RWPE1 (cell line): Measurements from ENCODE around the gene EIF4E2.
A peak's percentile ranks its signal among the peaks of the same experiment; 100 is the strongest.

Source experiments
- CTCF ChIA-PET: fragments of 350-600 bp; sonication (Branson Sonifier 250); formaldehyde crosslinking; extraction: SDS; loops from one replicate; lab custom pipeline; 2021; lab: Yijun Ruan, JAX
- POLR2A ChIA-PET: fragments of 400-600 bp; formaldehyde crosslinking; extraction: SDS; loops from one replicate; lab custom pipeline; 2020; ENCODE audit warnings: antibody characterized with exemption; ENCODE audit not compliant: low non-redundant PET; lab: Yijun Ruan, JAX
- DNase-seq: peaks from one replicate; pipeline ENCODE4 v3.0.0; 2012; ENCODE audit warnings: low spot score
- H3K27ac ChIP-seq: fragments of 450-650 bp; 2 replicates; pipeline ENCODE4 v1.5.1; 2017
- TF ChIP-seq, protein P1 (sequence below): fragments of 450-650 bp; conservative IDR thresholded peaks from 2 replicates; pipeline ENCODE4 v1.5.1; 2017; ENCODE audit warnings: low read depth, mild to moderate bottlenecking

EIF4E2 gene

GRCh38 chr2:232523682-232524597, 26.5 kb upstream of the EIF4E2 start:
- TF ChIP-seq, protein P1, sequence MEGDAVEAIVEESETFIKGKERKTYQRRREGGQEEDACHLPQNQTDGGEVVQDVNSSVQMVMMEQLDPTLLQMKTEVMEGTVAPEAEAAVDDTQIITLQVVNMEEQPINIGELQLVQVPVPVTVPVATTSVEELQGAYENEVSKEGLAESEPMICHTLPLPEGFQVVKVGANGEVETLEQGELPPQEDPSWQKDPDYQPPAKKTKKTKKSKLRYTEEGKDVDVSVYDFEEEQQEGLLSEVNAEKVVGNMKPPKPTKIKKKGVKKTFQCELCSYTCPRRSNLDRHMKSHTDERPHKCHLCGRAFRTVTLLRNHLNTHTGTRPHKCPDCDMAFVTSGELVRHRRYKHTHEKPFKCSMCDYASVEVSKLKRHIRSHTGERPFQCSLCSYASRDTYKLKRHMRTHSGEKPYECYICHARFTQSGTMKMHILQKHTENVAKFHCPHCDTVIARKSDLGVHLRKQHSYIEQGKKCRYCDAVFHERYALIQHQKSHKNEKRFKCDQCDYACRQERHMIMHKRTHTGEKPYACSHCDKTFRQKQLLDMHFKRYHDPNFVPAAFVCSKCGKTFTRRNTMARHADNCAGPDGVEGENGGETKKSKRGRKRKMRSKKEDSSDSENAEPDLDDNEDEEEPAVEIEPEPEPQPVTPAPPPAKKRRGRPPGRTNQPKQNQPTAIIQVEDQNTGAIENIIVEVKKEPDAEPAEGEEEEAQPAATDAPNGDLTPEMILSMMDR, result no peak
- POLR2A ChIA-PET, result no interaction called here
- DNase-seq, result peak; percentile 23
- H3K27ac ChIP-seq, result no peak overlapping the region
- CTCF ChIA-PET, result interaction anchor here (0.5 to 3.2 kb wide), 6 partner anchors 18 to 618 kb away, joined by 3 to 24 read pairs (median 4); partner anchors contain the start of genes EIF4E2 and TIGD1

GRCh38 chr2:232524771-232525170, 25.7 kb upstream of the EIF4E2 start:
- TF ChIP-seq, protein P1, result no peak
- CTCF ChIA-PET, result interaction anchor here (1.0 kb wide), 1 partner anchor 23 kb away, joined by 4 read pairs; no protein-coding TSS in a partner anchor
- POLR2A ChIA-PET, result no interaction called here

GRCh38 chr2:232525199-232525598, 25.3 kb upstream of the EIF4E2 start:
- H3K27ac ChIP-seq, result no peak overlapping the region
- no peak for DNase-seq
- TF ChIP-seq, protein P1, result no peak
- CTCF ChIA-PET, result no interaction called here
- POLR2A ChIA-PET, result no interaction called here

More at GRCh38 chr2:232524771-232525170, 25.7 kb upstream of the EIF4E2 start:
- H3K27ac ChIP-seq, result no peak overlapping the region
- DNase-seq, result no peak

DNA sequence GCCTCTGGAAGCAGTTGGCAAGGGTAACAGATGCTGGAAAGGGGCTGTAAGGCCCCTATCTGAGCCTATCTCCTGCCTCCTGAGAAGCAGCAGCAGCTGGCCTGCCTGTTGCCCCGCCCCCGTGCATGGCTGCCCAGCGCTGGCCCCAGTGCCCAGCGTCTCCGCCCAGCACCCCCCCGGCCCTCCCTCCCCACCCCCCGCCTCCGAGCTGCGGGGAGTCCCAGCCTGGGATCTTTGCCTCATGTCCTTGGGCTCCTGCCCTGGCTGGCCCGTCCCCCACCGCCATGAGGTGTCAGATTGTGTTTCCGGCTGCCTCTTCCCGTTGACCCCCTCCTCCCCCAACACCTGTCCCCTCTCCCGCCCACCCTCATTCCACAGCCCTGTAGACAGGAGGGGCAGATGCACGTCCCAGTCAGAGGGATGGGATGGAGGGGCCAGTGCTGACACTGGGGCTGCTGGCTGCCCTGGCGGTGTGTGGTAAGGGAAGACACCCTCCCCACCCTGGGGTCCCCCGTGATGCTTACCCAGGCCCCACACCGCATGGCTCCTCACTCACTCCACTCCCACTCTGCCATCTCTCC, 24.6 kb upstream of the EIF4E2 start, which contains the start of gene CHRND:
CHRND (plus strand) TSS at position 370 of the 581 bp plus-strand sequence; CDS start at position 426, 56 bp downstream.
- POLR2A ChIA-PET, result no interaction called here
- TF ChIP-seq, protein P1, result no peak
- no peak for DNase-seq
- H3K27ac ChIP-seq, result no peak within 1 kb of the TSS
- CTCF ChIA-PET, result interaction anchor here (0.6 kb wide), 1 partner anchor 112 kb away, joined by 3 read pairs; no protein-coding TSS in a partner anchor

DNA sequence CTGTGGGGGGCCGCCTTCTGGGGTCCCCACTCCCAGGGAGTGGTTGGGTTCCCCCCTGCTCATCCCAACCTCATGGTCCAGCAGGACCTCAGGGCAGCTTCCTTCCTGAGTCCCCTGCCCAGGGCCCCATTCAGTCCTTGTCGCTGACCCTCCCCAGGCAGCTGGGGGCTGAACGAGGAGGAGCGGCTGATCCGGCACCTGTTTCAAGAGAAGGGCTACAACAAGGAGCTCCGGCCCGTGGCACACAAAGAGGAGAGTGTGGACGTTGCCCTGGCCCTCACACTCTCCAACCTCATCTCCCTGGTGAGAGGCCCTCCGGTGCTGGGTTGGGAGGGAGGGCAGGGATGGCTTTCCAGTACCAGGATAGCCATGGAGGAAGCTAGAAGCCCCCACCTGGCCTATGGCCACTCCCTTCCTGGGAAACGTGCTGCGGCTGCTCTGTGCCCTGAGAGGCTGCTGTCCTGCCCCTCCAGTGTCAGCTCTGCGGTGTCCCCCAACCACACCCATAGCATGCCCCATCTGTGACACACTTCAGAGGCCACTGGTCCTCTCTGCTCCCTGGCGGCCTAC, 24.0 kb upstream of the EIF4E2 start:
- ChIA-PET POLR2A (no interaction called here), CTCF (interaction anchor here (0.6 kb wide), 1 partner anchor 113 kb away, joined by 3 read pairs; no protein-coding TSS in a partner anchor)
- TF ChIP-seq, protein P1, result no peak
- no peak for DNase-seq
- no peak overlapping the region for H3K27ac ChIP-seq

- ChIA-PET POLR2A (no interaction called here), CTCF (no interaction called here)
- TF ChIP-seq, protein P1, result no peak
- DNase-seq, result no peak
- H3K27ac ChIP-seq, result no peak overlapping the region
Measured at GRCh38 chr2:232527905-232528470, 22.5 kb upstream of the EIF4E2 start.
